Thyroid gland (tissue), 4 donors: ENCODE measurements around the gene DNAH8.

ENCODE experiments used
- CTCF ChIP-seq, 6 experiments: fragments of 200-600 bp in 3 of 6; fragments of 450-650 bp in 3 of 6; sonication (generic) in 3 of 6; IDR thresholded peaks; one replicate each; pipeline ENCODE4 v1.5.1; 2016 to 2019; ENCODE audit warnings: antibody characterized with exemption in 6 of 6, mild to moderate bottlenecking in 2 of 6, inconsistent platforms in 1 of 6, moderate library complexity in 1 of 6
- POLR2A ChIP-seq, 2 donors: fragments of 450-650 bp; IDR thresholded peaks; one replicate each; pipeline ENCODE4 v1.6.1; 2017; ENCODE audit warnings: antibody characterized with exemption in 2 of 2, mild to moderate bottlenecking in 2 of 2, moderate library complexity in 1 of 2

- TF ChIP-seq CTCF (IDR thresholded peaks at IDR 0.05) (no peak), POLR2A (IDR thresholded peaks at IDR 0.05) (no peak)
Measured at GRCh38 chr6:38738261-38738660, 23.1 kb downstream of the DNAH8 start.
